ENCODE data around the gene MPP1. TPM values are rescaled to one million over a fixed set of nuclear protein-coding genes. Genes with fewer than 3 reads are reported as not detected.

The MPP1 gene
- total RNA-seq, 1 donor from 2014 or later: 65.3 TPM

- intact Hi-C loops (cut with DNase I): no loop called here
- H3K27ac ChIP-seq: peak overlapping the region; percentile 82 to 88
- no peaks in the 10 kb centered on the region for H3K27me3 ChIP-seq
These were observed 54.0 kb downstream of the MPP1 start for GRCh38 chrX:154751203-154751668.

GRCh38 chrX:154750301-154751202 is 54.7 kb downstream of the MPP1 start, which contains the start of gene GAB3:
TSS of gene GAB3 (minus strand) at chrX:154751077. CDS start at chrX:154751025, 52 bp downstream.
- no peak for TF ChIP-seq CTCF (IDR thresholded peaks at IDR 0.05)
- H3K27me3 ChIP-seq: no peaks in the 10 kb centered on the region
- no peak for DNase-seq (ENCODE audit: low spot score in 2 of 2)
- H3K4me1 ChIP-seq: peaks cover 2 to 4% of the 10 kb centered on the region in 2 donors
- H3K36me3 ChIP-seq: no peaks in the 10 kb centered on the region
- H3K4me3 ChIP-seq: peak within 1 kb of the TSS; percentile 46 to 76
- H3K27ac ChIP-seq: peak within 1 kb of the TSS; percentile 82 to 88
- no peaks in the 10 kb centered on the region for H3K9me3 ChIP-seq
- intact Hi-C loops (cut with DNase I): no loop called here

More at GRCh38 chrX:154751203-154751668, 54.0 kb downstream of the MPP1 start:
- DNase-seq (ENCODE audit: low spot score in 2 of 2): no peak
- H3K4me1 ChIP-seq: peaks cover 2 to 4% of the 10 kb centered on the region in 2 donors
- no peaks in the 10 kb centered on the region for H3K36me3 ChIP-seq
- H3K9me3 ChIP-seq: no peaks in the 10 kb centered on the region
- no peak for TF ChIP-seq CTCF (IDR thresholded peaks at IDR 0.05)
- peak overlapping the region; percentile 46 to 76 for H3K4me3 ChIP-seq

DNA sequence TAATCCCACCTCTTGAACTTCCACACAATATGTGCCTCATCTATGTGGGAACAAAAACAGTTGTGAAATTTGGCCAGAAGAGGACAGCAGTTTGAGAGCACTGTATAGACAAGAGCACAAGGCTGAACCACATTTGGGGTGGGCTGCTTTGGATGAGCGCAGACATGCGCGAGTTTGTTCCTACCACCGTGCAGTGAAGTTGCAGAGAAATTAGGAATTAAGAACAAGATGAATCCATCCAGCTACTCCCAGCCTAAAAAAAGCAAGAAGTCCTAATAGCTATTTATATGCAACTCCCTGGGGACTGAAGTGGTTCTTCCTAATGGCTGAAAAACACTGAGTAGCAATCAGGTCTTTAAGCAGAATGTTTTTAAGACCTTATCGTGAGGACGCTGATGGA is 55.4 kb downstream of the MPP1 start:
- no peaks in the 10 kb centered on the region for H3K36me3 ChIP-seq
- no peaks in the 10 kb centered on the region for H3K9me3 ChIP-seq
- no peaks in the 10 kb centered on the region for H3K27me3 ChIP-seq
- H3K4me3 ChIP-seq: peak overlapping the region; percentile 46 to 76
- H3K27ac ChIP-seq: peak overlapping the region; percentile 82 to 88
- TF ChIP-seq CTCF (IDR thresholded peaks at IDR 0.05): no peak
- H3K4me1 ChIP-seq: peaks cover 2 to 4% of the 10 kb centered on the region in 2 donors
- no peak for DNase-seq (ENCODE audit: low spot score in 2 of 2)
- intact Hi-C loops (cut with DNase I): loop anchor here (5.0 kb wide), 1 partner anchor 38 kb away; no protein-coding TSS in a partner anchor

DNA sequence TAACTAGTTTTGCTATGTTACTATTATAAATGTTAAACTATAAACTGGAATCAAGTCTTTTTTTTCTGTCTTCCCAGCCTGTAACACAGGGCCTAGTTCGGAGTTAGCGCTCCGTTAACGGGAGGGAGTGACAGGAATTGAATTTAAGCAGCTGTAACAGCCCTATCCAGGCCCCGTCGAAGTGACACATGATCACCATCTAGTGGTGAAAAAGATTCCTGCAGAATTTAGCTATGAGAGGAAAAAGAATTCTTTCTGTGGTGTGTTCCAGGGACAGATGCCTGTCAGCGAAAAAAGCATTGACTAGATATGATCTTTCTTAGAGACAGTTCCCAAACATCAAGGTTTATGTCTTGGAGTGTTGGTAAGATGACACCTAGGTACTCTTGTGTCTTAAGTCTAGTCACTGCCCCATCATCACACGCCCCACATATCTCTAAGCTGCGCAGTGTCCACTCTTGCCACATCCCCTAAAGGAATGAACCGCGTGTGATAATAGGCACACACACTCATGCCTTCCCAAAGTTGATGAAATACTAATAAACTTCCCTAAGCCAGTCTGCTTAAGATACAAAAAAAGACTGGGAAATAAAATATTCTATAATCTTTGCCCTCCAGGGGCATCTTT is 56.5 kb downstream of the MPP1 start:
- Histone ChIP-seq H3K27me3 (no peaks in the 10 kb centered on the region), H3K9me3 (no peaks in the 10 kb centered on the region), H3K27ac (peak overlapping the region in 1 of 2 donors; percentile 51), H3K4me1 (peaks cover 2 to 4% of the 10 kb centered on the region in 2 donors), H3K36me3 (no peaks in the 10 kb centered on the region), H3K4me3 (peak overlapping the region in 1 of 2 donors; percentile 34)
- peak in 2 of 3 experiments; percentile 68 to 72 for TF ChIP-seq CTCF (IDR thresholded peaks at IDR 0.05)
- no peak for DNase-seq (ENCODE audit: low spot score in 2 of 2)
- intact Hi-C loops (cut with DNase I): loop anchor here (5.0 kb wide), 1 partner anchor 37 kb away; no protein-coding TSS in a partner anchor

DNA sequence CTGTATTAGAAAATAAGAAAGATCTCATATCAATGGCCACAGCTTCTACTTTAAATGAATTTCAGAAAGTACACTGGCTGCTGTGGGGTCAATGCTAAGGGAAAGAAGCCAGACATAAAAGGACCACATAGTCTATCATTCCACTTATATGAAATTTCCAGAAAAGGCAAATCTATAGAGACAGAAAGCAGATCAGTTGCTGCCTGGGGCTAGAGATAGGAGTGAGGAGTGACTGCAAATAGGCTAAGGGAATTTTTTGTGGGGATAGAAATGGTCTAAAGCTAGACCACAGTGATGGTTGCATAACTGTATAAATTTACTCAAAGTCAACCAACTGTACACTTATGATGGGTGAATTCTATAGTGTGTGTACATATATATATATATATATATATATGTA is 62.7 kb downstream of the MPP1 start:
- H3K36me3 ChIP-seq: no peaks in the 10 kb centered on the region
- H3K27ac ChIP-seq: no peak overlapping the region
- no peaks in the 10 kb centered on the region for H3K9me3 ChIP-seq
- DNase-seq (ENCODE audit: low spot score in 2 of 2): no peak
- peaks cover 0 to 10% of the 10 kb centered on the region in 2 donors for H3K4me1 ChIP-seq
- no peaks in the 10 kb centered on the region for H3K27me3 ChIP-seq
- no peak for TF ChIP-seq CTCF (IDR thresholded peaks at IDR 0.05)
- no peak overlapping the region for H3K4me3 ChIP-seq
- intact Hi-C loops (cut with DNase I): no loop called here
